ENCODE data around the gene MAP4K1.

DNA sequence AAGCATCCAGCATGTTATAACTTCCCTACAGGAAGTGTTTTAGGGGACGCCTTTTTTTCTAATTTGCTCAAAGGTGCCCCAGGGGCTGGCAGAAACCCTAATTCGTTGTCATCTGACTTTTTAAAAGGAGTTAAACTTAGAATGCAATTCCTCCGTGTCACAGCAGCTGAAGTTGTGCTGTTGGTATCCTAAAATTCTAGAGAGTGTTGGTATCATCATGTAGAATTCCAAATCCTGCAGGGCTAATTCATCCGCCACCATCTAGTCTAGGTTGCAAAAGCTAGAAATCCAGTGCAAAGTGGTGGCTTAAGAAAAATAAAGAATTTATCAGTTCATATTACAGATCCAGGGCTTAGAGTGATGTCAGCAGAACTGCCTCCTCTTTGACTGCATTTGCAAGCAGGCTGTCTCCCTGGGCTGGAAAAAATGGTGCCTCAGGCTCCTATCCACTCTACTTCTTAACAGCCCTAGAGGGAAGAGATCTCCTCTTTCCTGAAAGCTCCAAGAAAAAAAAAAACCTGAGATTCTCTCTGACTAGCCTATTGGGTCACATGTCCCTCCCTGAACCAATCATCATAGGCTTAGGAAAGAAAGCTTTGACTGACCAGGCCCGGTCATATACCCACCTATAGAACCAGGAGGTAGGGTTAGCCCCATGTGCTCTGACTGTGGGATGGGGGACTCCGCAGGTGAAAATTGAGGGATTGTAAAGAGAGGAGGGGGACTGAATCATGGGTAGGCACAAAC is 73.0 kb downstream of the MAP4K1 start:
- TF ChIP-seq RAD21 (IDR thresholded peaks at IDR 0.05; ENCODE audit: low read depth) (peak; percentile 79), NFIC (IDR thresholded peaks at IDR 0.05) (no peak), ZBTB7A (IDR thresholded peaks at IDR 0.05; ENCODE audit: low read depth) (no peak), CEBPB (IDR thresholded peaks at IDR 0.05) (no peak), TEAD4 (IDR thresholded peaks at IDR 0.05) (no peak)
- TF ChIP-seq, protein P1, sequence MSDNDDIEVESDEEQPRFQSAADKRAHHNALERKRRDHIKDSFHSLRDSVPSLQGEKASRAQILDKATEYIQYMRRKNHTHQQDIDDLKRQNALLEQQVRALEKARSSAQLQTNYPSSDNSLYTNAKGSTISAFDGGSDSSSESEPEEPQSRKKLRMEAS (IDR thresholded peaks at IDR 0.05) = no peak
- TF ChIP-seq, protein P2, sequence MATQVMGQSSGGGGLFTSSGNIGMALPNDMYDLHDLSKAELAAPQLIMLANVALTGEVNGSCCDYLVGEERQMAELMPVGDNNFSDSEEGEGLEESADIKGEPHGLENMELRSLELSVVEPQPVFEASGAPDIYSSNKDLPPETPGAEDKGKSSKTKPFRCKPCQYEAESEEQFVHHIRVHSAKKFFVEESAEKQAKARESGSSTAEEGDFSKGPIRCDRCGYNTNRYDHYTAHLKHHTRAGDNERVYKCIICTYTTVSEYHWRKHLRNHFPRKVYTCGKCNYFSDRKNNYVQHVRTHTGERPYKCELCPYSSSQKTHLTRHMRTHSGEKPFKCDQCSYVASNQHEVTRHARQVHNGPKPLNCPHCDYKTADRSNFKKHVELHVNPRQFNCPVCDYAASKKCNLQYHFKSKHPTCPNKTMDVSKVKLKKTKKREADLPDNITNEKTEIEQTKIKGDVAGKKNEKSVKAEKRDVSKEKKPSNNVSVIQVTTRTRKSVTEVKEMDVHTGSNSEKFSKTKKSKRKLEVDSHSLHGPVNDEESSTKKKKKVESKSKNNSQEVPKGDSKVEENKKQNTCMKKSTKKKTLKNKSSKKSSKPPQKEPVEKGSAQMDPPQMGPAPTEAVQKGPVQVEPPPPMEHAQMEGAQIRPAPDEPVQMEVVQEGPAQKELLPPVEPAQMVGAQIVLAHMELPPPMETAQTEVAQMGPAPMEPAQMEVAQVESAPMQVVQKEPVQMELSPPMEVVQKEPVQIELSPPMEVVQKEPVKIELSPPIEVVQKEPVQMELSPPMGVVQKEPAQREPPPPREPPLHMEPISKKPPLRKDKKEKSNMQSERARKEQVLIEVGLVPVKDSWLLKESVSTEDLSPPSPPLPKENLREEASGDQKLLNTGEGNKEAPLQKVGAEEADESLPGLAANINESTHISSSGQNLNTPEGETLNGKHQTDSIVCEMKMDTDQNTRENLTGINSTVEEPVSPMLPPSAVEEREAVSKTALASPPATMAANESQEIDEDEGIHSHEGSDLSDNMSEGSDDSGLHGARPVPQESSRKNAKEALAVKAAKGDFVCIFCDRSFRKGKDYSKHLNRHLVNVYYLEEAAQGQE (IDR thresholded peaks at IDR 0.05; ENCODE audit: low read depth) = no peak
